Activated CD4-positive, alpha-beta T cell treated with anti-CD3 and anti-CD28 coated beads, Interleukin-2, Interleukin-6, amounts not matched to agents 100 ng/mL and 50 ng/mL, durations not matched to agents 16 hours and 8 hours (primary cell): ENCODE measurements around the gene SRSF8.
"Not testable (repeated sequence)": the region's sequence is repeated elsewhere in the genome, so short reads cannot be mapped to it uniquely, and the experiment has no call there.

Experiments
- DNase-seq: peaks from one replicate; pipeline ENCODE4 v3.0.0-alpha.2; 2020

Gene SRSF8

DNA sequence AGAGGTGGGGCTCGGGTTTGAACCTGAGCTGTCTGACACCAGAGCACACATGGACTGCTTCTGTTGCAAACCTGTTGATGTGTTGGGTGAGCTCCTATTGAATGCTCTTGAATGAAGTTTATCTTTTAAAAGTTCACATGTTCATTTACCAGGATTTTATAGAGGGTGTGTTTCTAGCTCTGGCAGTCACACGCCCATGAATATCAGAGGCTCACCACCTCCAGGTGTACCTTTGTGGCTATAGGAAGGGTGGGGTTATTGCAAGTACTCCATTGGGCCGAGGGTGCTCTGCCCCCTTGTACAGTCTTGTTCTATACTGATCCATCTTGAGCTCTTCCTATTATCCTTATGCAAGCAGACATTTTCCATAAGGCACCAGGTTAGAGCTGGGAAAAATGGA lies 32.1 kb downstream of the SRSF8 start:
- DNase-seq: no peak

DNA sequence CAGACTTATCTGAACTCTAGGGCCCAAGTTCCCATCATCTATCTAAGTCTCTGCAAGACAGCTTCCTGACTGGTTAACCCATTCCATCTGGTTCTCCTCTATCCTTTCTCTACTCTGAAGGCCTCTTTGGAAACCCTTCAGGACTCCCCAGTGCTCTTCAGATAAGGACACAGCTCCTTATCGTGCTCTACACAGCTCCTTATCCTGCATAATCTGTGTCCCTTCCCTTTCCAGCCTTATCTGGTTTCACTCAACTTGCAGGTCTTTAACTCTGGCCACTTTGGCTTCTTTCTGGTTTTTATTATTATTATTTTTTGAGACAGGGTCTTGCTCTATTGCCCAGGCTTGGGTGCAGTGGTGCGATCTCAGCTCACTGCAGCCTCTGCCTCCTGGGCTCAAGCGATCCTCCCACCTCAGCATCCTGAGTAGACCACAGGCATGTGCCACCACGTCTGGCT lies 33.5 kb downstream of the SRSF8 start:
- DNase-seq: no peak

DNA sequence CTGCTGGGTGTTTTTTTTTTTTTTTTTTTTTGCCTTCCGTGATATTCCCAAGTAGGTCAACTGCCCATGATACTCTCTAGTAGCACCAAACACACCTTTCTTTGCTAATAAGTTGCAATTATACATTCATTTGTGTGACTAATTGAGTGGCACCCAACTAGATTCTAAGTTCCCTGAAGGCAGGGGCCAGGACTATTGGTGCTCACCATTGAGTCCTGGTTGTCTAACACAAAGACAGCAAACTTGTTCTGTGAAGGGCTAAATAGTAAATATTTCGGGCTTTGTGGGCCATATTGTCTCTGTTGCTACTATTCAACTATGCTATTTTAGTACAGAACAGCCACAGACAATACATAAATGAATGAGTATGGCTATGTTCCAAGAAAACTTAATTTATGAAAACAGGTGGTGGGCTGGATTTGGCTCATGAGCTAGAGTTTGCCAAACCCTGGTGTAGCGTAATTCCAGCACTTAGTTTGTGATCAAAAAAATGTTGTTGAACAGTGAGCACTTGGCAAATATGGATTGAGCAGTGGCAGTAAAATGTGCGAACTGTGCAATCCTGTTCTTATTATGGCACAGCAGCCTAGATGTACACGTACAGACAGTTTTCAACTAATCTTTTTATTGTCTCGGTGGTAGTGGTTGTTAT lies 34.3 kb downstream of the SRSF8 start:
- no peak for DNase-seq

DNA sequence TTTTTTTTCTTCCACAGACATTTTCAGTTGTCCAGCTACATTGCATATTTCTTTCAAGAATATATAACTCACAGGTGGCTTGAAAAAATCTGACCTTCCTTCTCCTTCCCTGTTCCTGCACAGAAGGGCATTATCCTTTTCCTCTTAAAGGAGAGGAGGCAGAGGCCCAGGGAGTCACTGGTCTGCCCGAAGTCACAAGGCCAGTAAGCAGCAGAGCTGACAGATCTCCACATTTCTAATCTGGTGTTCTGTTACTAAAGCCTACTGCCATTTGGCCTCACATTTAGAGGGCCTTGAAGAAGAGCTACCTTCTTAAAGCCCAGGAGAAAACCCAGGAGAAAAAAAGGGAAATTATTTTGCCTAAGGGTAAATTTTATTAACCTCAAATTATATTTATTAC lies 35.2 kb downstream of the SRSF8 start:
- no peak for DNase-seq

DNA sequence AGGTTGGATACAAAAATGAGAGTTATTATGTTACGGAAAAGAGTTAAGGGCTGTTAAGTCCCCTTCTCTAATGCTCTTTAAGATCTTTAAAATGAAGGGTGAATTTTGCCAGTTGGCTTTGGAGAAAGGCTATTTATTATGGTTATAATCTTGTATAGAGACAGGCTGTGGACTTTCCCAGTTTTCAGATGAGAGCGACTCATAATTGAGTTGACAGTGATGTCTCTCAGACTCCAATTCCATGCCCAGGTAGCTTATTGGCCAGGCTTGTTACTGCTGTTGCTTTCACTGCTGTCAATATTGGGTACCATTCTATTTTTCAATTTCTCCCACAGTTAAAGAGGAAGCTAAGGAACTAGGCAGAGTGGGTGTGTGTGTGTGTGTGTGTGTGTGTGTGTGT lies 36.0 kb downstream of the SRSF8 start:
- DNase-seq: no peak

DNA sequence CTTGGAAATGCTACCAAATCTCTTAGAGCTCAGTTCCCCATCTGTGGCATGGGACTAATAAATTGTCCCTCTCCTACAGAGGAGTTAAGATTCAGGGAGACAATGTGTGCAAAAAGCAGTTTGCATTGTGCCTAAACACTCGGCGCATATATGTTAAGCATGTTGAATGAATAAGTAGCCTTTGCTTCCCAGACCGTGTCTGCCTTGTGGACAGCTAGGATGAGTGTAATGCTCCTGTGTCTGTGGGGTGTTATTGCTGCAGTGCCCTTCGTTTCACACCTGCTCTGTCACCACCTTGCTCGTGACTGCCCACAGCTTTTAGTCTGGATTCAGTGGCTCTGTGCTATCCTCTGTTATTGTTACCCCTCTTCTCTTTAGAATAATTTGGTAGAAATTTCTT lies 37.0 kb downstream of the SRSF8 start:
- DNase-seq: no peak

DNA sequence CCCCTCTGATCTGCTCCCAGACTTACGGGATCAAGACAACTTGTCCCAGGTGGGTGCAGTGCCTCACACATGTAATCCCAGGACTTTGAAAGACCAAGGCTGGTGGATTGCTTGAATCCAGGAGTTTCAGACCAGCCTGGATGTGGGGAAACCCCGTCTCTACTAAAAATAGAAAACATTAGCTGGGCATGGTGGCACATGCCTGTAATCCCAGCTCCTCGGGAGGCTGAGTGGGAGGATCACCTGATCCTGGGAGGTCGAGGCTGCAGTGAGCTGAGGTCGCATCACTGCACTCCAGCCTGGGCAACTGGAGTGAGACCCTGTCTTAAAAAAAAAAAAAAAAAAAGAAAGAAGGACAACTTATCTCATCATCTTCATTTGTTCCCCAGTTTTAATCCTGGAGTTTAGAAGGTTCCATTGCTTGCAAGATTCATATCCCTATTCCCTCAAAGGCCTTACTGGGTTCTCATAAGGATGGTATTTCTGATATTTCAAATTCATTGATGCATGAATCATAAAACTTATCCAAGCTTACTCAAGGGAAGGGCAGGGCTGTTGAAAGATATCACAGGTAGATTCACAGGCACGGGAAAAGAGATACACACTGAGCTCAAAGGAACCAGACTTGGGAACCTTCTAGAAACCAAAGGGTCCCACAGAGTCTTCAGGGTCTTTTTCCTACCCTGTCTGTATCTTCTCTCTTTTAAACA lies 37.6 kb downstream of the SRSF8 start:
- no peak for DNase-seq

DNA sequence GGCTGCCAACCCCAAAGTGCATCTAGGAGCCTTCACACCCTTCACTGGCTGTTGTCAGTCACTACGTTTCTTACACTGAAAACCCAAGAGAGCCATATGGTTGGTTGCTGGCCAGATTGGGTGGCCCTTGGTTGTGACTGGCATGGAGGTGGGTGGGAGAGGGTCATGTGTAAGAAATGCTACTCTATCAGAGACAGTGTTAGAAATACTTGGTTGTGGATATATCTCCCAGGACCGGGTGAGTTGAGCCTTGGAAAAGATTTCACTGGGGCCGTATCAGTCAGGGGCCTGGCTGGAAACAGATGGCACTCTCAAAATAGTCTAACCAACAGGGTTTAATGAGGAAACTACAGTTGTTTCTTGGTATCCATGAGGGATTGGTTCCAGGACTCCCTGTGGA lies 38.1 kb downstream of the SRSF8 start:
- DNase-seq: no peak

DNA sequence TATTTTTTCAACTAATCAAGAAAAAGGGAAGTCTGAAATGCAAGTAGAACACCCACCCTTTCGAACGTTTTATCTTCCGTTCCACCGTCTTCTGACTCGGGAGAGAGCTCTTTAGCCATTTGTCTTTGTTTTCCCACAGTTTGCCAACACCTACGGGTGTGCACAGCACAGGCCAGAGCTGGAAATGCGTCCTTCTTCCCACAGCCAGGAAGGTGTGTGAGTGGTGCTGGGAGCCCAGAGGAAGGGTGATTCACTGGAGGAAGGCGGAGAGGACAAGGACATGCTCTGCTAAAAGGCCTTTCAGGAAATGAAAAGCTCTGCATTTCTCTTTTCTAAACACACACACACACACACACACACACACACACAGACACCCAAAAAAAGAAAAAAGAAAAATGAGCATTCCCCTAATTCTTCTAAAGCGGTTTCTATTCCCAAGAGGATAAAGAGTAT lies 41.5 kb downstream of the SRSF8 start:
- DNase-seq: no peak

DNA sequence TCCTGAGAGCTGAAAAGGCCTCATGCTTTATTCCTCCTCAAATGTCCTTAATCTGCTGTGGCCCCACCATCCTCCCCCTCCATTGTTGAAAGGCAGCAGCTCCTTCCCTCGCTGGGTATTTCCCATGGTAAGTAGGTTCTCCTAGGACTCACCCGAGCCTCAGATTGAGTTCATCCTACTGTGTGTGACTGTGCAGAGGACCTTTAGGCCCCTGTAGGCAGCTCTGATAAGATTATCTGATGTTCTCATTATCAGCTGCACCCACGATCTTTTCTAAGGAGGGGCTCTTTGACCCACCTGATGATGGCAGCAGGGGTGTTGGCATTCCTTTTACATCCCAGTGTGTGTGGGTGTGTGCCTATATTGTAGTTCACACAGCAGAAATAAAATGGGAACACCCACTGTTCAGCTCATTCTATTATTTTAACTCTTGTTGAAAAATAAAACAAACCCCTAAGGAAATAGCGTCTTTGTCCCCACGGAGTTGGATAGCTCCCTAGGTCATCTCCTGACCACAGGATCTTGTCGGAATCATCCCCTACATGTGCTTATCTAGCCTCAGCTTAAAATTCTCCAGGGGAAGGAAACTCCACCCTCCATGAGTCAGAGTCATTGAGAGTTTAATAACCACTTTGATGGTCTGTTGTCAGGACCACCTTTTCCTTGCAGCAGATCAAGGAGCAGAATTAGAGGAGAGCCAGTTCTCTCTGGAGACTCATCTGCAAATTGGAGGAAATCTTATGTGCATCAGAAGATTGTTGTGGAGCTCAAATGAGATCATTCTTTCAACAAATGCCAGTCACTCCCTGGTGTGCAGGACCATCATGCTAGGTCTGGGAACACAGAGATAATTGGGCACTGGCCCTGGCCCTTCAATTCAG lies 42.2 kb downstream of the SRSF8 start:
- no peak for DNase-seq

DNA sequence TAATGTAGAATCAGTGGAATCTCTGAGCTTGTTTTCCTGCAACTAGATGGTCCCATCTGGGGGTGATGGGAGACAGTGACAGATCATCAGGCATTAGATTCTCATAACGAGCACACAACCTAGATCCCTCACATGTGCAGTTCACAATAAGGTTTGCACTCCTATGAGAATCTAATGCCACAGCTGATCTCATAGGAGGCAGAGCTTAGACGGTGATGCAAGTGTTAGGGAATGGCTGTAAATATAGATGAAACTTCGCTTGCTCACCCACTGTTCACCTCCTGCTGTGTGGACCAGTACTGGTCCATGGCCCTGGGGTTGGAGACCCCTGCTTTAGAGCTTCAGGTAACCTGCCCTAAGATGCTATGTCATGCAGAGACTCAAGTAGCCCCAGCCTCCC lies 44.8 kb downstream of the SRSF8 start:
- not testable (repeated sequence) for DNase-seq

DNA sequence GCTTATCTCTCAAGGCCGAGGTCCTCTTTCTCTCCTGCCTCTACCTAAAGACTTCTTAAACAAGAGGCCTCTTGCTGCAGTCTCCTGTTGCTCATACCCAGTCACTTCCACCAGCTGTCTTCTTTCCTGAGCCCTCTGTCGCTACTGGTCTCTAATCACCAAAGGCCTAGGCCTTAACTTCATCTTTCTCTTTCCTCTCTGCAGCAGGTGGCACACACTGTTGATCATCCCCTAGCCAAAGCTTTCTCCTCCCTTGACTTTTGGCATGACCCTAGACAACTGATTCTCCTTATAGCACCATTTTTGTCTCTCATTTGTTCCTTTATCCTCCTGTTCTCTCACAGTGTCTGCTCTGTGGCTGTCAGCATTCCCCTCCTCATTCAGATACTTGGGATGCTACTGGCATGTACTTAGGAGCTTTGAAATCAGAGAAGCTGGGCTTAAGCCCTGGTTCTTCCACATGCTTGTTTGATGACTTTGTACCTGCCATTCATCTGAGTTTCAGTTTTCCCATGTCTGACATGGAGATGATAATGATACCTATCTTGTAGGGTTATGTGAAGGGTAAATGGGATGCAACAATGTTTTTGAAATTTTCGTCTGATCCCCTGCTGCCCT lies 45.3 kb downstream of the SRSF8 start:
- DNase-seq: no peak

DNA sequence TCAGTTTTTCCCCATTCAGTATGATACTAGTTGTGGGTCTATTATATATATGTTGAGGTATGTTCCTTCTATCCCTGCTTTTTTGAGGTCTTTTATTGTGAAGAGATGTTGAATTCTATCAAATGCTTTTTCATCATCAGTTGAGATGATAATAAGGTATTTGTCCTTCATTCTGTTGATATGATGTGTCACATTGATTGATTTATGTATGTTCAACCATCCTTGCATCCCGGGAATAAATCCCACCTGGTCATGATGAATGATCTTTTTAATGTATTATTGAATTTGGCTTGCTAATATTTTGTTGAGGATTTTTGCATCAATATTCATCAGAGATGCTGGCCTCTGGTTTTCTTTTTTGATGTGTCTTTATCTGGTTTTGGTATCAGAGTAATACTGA lies 48.9 kb downstream of the SRSF8 start:
- no peak for DNase-seq

DNA sequence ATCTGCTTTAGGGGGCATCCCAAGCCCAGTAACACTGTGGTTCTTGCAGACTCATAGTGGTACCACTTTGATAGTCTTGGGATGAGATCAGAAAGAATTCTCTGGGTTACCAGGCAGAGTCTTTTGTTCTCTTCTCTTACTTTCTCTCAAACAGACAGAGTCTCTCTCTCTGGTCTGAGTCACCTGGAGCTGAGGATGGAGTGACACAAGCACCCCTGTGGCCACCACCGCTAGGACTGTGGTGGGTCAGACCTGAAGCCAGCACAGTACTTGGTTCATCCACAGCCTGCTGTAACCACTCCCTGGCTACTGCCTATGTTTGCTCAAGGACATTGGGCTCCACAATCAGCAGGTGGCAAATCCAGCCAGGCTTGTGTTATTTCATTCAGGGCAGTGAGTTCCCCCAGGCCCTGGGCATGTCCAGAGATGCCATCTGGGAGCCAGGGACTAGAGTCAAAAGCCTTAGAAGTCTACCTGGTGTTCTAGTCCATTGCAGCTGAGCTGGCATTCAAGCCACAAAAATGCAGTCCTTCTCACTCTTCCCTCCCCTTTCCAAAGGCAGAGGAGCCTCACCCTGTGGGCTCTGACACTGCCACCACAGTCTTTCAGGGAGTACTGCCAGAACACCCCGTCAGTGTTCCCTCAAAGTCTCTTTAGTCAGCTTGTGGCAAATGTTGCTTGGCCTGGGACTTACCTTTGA lies 52.8 kb downstream of the SRSF8 start:
- DNase-seq: no peak
